Stimulated activated CD4-positive, alpha-beta T cell treated with anti-CD3 and anti-CD28 coated beads, Interleukin-4, amount 100 ng/mL, for 24 hours (primary cell): ENCODE measurements around the gene SPAG5.

Experiments used
- DNase-seq: peaks from one replicate; pipeline ENCODE4 v3.0.0-alpha.2; 2020

Gene SPAG5

GRCh38 chr17:28538296-28538895, 60.4 kb downstream of the SPAG5 start:
- no peak for DNase-seq

GRCh38 chr17:28537219-28537610, 61.6 kb downstream of the SPAG5 start:
- DNase-seq: no peak

GRCh38 chr17:28536532-28537218, 62.1 kb downstream of the SPAG5 start:
- no peak for DNase-seq

GRCh38 chr17:28534740-28535375, 64.0 kb downstream of the SPAG5 start:
- no peak for DNase-seq

- no peak for DNase-seq
Measured at GRCh38 chr17:28533091-28533807, 65.6 kb downstream of the SPAG5 start.

GRCh38 chr17:28532050-28532960, 66.5 kb downstream of the SPAG5 start:
- DNase-seq: no peak

GRCh38 chr17:28530926-28531325, 67.9 kb downstream of the SPAG5 start:
- no peak for DNase-seq

GRCh38 chr17:28530250-28530649, 68.6 kb downstream of the SPAG5 start:
- no peak for DNase-seq

GRCh38 chr17:28529013-28529400, 69.8 kb downstream of the SPAG5 start:
- DNase-seq: no peak

GRCh38 chr17:28528327-28529012, 70.4 kb downstream of the SPAG5 start:
- no peak for DNase-seq

- DNase-seq: no peak
Measured at GRCh38 chr17:28527859-28528258, 71.0 kb downstream of the SPAG5 start.
